SK-N-SH (cell line): ENCODE data around the gene PHTF1. TPM values are rescaled to one million over a fixed set of nuclear protein-coding genes. Genes with fewer than 3 reads are reported as not detected.

Experiments used
- CTCF ChIA-PET: fragments of 300-600, 350-600 bp; formaldehyde crosslinking; extraction: SDS; loops from one replicate; lab custom pipeline; 2021; lab: Yijun Ruan, JAX
- POLR2A ChIA-PET: fragments of 350-600 bp; sonication (Branson Sonifier 250); formaldehyde crosslinking; extraction: SDS; loops from one replicate; lab custom pipeline; 2020; ENCODE audit warnings: antibody characterized with exemption, inconsistent platforms; lab: Yijun Ruan, JAX
- DNase-seq: peaks from one replicate; pipeline ENCODE4 v3.0.0; 2012
- H2AFZ ChIP-seq: fragments of 200-600 bp; sonication (generic); 2 replicates; pipeline ENCODE4 v1.8.1; 2016; ENCODE audit warnings: antibody characterized with exemption, mild to moderate bottlenecking, low read depth
- H3F3A ChIP-seq: fragments of 200-600 bp; sonication (generic); replicated peaks from 2 replicates; pipeline ENCODE3; 2016; ENCODE audit warnings: antibody characterized with exemption, mild to moderate bottlenecking; ENCODE audit not compliant: insufficient read depth
- H3K27ac ChIP-seq, 2 experiments: fragments of 200-500 bp in 1 of 2; fragments of 200-600 bp in 1 of 2; sonication (Bioruptor generic) in 1 of 2; sonication (generic), shearing (Covaris generic) in 1 of 2; 2 replicates each; pipeline versions ENCODE4 v1.5.1 to v1.6.1; 2014 to 2016; ENCODE audit warnings: low read depth in 2 of 2, inconsistent platforms in 1 of 2, low read length in 1 of 2, mild to moderate bottlenecking in 1 of 2, mixed read lengths in 1 of 2
- H3K27me3 ChIP-seq: fragments of 200-600 bp; sonication (generic), shearing (Covaris generic); 2 replicates; pipeline ENCODE4 v1.6.1; 2016; ENCODE audit warnings: mixed run types; ENCODE audit not compliant: insufficient read depth
- H3K36me3 ChIP-seq, 2 experiments: fragments of 200-500 bp in 1 of 2; fragments of 200-600 bp in 1 of 2; sonication (Bioruptor generic) in 1 of 2; sonication (generic) in 1 of 2; replicated peaks in 1 of 2; 2 replicates each; pipeline versions ENCODE3 to v1.5.1; 2014 to 2016; ENCODE audit warnings: low read length in 1 of 2, mild to moderate bottlenecking in 1 of 2; ENCODE audit not compliant: insufficient read depth in 2 of 2, control insufficient read depth in 1 of 2
- H3K4me1 ChIP-seq, 2 experiments: fragments of 200-500 bp in 1 of 2; fragments of 200-600 bp in 1 of 2; sonication (Bioruptor generic) in 1 of 2; sonication (generic), shearing (Covaris generic) in 1 of 2; 2 replicates each; pipeline versions ENCODE4 v1.5.1 to v1.6.1; 2014 to 2016; ENCODE audit warnings: low read depth in 1 of 2, low read length in 1 of 2, mixed run types in 1 of 2; ENCODE audit not compliant: insufficient read depth in 2 of 2, control insufficient read depth in 1 of 2
- H3K4me2 ChIP-seq: fragments of 200-600 bp; sonication (generic), shearing (Covaris generic); 2 replicates; pipeline ENCODE4 v1.6.1; 2017; ENCODE audit warnings: mixed run types
- H3K4me3 ChIP-seq, 2 experiments: fragments of 200-500 bp in 1 of 2; fragments of 200-600 bp in 1 of 2; sonication (Bioruptor generic) in 1 of 2; sonication (generic), shearing (Covaris generic) in 1 of 2; 2 replicates each; pipeline versions ENCODE4 v1.5.1 to v1.8.1; 2014 to 2016; ENCODE audit warnings: low read depth in 2 of 2, inconsistent platforms in 1 of 2, low read length in 1 of 2, mild to moderate bottlenecking in 1 of 2, mixed read lengths in 1 of 2, moderate library complexity in 1 of 2
- H3K79me2 ChIP-seq: fragments of 200-600 bp; sonication (generic); 2 replicates; pipeline ENCODE4 v1.8.1; 2017; ENCODE audit warnings: mild to moderate bottlenecking; ENCODE audit not compliant: insufficient read depth
- H3K9ac ChIP-seq: fragments of 200-600 bp; sonication (generic); 2 replicates; pipeline ENCODE4 v1.6.1; 2017; ENCODE audit warnings: mixed run types
- H3K9me2 ChIP-seq: fragments of 200-600 bp; sonication (generic); 2 replicates; pipeline ENCODE4 v1.6.1; 2017; ENCODE audit warnings: mixed run types
- H3K9me3 ChIP-seq: fragments of 200-600 bp; sonication (generic); 2 replicates; pipeline ENCODE4 v1.6.1; 2017; ENCODE audit warnings: mixed run types, mild to moderate bottlenecking, moderate library complexity
- H4K20me1 ChIP-seq: fragments of 200-600 bp; sonication (generic); 2 replicates; pipeline ENCODE4 v1.6.1; 2017; ENCODE audit warnings: mild to moderate bottlenecking, mixed run types; ENCODE audit not compliant: insufficient read depth
- EZH2phosphoT487 ChIP-seq: fragments of 200-600 bp; sonication (generic); IDR thresholded peaks from 2 replicates; pipeline ENCODE4 v1.6.1; 2017; ENCODE audit warnings: low read depth, mixed run types, mild to moderate bottlenecking, antibody characterized with exemption, moderate library complexity, borderline replicate concordance
- FOXM1 ChIP-seq: IDR thresholded peaks from 2 replicates; pipeline ENCODE4 v1.4.0; 2012; ENCODE audit warnings: low read depth, mild to moderate bottlenecking
- IRF3 ChIP-seq: fragments of 150-350 bp; IDR thresholded peaks from 2 replicates; pipeline ENCODE4 v1.6.1; 2016; ENCODE audit warnings: mild to moderate bottlenecking, low read depth, low read length
- MEF2A ChIP-seq: IDR thresholded peaks from 2 replicates; pipeline ENCODE4 v1.4.0; 2012; ENCODE audit warnings: low read depth, borderline replicate concordance
- NRF1 ChIP-seq: IDR thresholded peaks from 2 replicates; pipeline ENCODE4 v1.6.1; 2012; ENCODE audit warnings: low read depth, mild to moderate bottlenecking, low read length
- RCOR1 ChIP-seq: fragments of 150-350 bp; IDR thresholded peaks from 2 replicates; pipeline ENCODE4 v1.6.1; 2017; ENCODE audit warnings: antibody characterized with exemption, low read length
- REST ChIP-seq: IDR thresholded peaks from 2 replicates; pipeline ENCODE4 v1.6.1; 2012; ENCODE audit warnings: mild to moderate bottlenecking, low read depth, low read length, moderate library complexity
- USF2 ChIP-seq: fragments of 150-350 bp; IDR thresholded peaks from 2 replicates; pipeline ENCODE4 v1.6.1; 2017; ENCODE audit warnings: antibody characterized with exemption, low read length, low read depth, borderline replicate concordance
- ZBTB33 ChIP-seq: IDR thresholded peaks from 2 replicates; pipeline ENCODE4 v1.4.0; 2012; ENCODE audit warnings: low read depth, borderline replicate concordance
- WGBS: methylation state at CpG from one replicate; pipeline ENCODE4 v1.1.6; 2017; ENCODE audit warnings: low lambda C conversion rate; 5-methylcytosine and 5-hydroxymethylcytosine counted together
- polyA plus RNA-seq, 3 experiments: library from polyadenylated mRNA; depleted of rRNA; stranded (reverse); fragments of >200 nt; gene quantifications; 2 replicates each; pipeline ENCODE4 v1.2.3, GENCODE V29; 2012

The PHTF1 gene
- polyA plus RNA-seq, 1 of the 3 experiments (the other 2 are of a cell fraction) = 10.8 TPM

GRCh38 chr1:113744114-113744513 is 15.2 kb downstream of the PHTF1 start:
- Histone ChIP-seq H3K79me2 (peaks cover 38% of the 10 kb centered on the region), H3K9me2 (no peaks in the 10 kb centered on the region), H3F3A (peaks cover 9% of the 10 kb centered on the region), H3K4me2 (no peak overlapping the region), H2AFZ (no peak overlapping the region), H3K4me1 (peaks cover 8 to 9% of the 10 kb centered on the region in 2 experiments; a peak in 2 of 4 replicates), H3K9me3 (no peaks in the 10 kb centered on the region)
- 92% methylated on average over 1 of the region's 1 CpG for WGBS
- peak; percentile 24 for DNase-seq
- TF ChIP-seq USF2 = no peak
- TF ChIP-seq IRF3 = no peak
- no peak for TF ChIP-seq NRF1
- TF ChIP-seq MEF2A = no peak
- TF ChIP-seq, all 33 proteins: peak for 0
- H3K4me3 ChIP-seq = no peak overlapping the region
- ChIA-PET CTCF (interaction anchor here (1.3 to 1.5 kb wide), 2 partner anchors 137 to 671 kb away, joined by 3 read pairs; partner anchors contain the start of gene LRIG2), POLR2A (no interaction called here)
- no peaks in the 10 kb centered on the region for H3K27me3 ChIP-seq
- H3K36me3 ChIP-seq = peaks cover 17 to 31% of the 10 kb centered on the region in 2 experiments
- no peak overlapping the region for H3K27ac ChIP-seq
- H3K9ac ChIP-seq = no peak overlapping the region
- no peaks in the 10 kb centered on the region for H4K20me1 ChIP-seq

- Histone ChIP-seq H3K79me2 (peaks cover 38% of the 10 kb centered on the region), H3K4me3 (no peak overlapping the region), H3K4me2 (no peak overlapping the region), H2AFZ (no peak overlapping the region), H3K4me1 (peaks cover 4 to 9% of the 10 kb centered on the region in 2 experiments; a peak in 2 of 4 replicates), H3K9me2 (no peaks in the 10 kb centered on the region), H3K9ac (no peak overlapping the region), H3K27ac (no peak overlapping the region)
- DNase-seq = no peak
- 100% methylated on average over 5 of the region's 5 CpGs for WGBS
- CTCF ChIA-PET = no interaction called here
- TF ChIP-seq RCOR1 (no peak), ZBTB33 (no peak), NRF1 (no peak), REST (no peak), FOXM1 (no peak), EZH2phosphoT487 (no peak)
- TF ChIP-seq, all 33 proteins: peak for 0
- no peaks in the 10 kb centered on the region for H4K20me1 ChIP-seq
- POLR2A ChIA-PET = no interaction called here
- no peaks in the 10 kb centered on the region for H3K9me3 ChIP-seq
- H3K36me3 ChIP-seq = peaks cover 26 to 42% of the 10 kb centered on the region in 2 experiments
- no peaks in the 10 kb centered on the region for H3F3A ChIP-seq
- H3K27me3 ChIP-seq = no peaks in the 10 kb centered on the region
Measured at GRCh38 chr1:113742515-113742914, 16.8 kb downstream of the PHTF1 start.
